Testis (tissue), 3 donors: ENCODE results near the gene OPCML. TPM values are rescaled to one million over a fixed set of nuclear protein-coding genes. Genes with fewer than 3 reads are reported as not detected.

ENCODE experiments used
- DNase-seq: peaks from one replicate; pipeline ENCODE4 v3.0.0-alpha.2; 2019
- H3K27ac ChIP-seq, 2 donors: fragments of 200-600 bp; sonication (generic); one replicate each; pipeline ENCODE4 v1.5.1; 2019
- H3K27me3 ChIP-seq: fragments of 200-600 bp; sonication (generic); one replicate; pipeline ENCODE4 v1.5.1; 2019
- H3K36me3 ChIP-seq: fragments of 200-600 bp; sonication (generic); one replicate; pipeline ENCODE4 v1.5.1; 2017; ENCODE audit warnings: low read depth; ENCODE audit errors: missing control alignments
- H3K4me1 ChIP-seq: fragments of 200-600 bp; sonication (generic); one replicate; pipeline ENCODE4 v1.5.1; 2019
- H3K4me3 ChIP-seq, 2 donors: fragments of 200-600 bp; sonication (generic); one replicate each; pipeline ENCODE4 v1.5.1; 2017 to 2019
- H3K9me3 ChIP-seq: fragments of 200-600 bp; sonication (generic); one replicate; pipeline ENCODE4 v1.5.1; 2017
- CTCF ChIP-seq, 3 experiments: fragments of 450-650 bp in 2 of 3; fragments of 200-600 bp in 1 of 3; sonication (generic) in 1 of 3; IDR thresholded peaks; one replicate each; pipeline ENCODE4 v1.5.1; 2016 to 2019; ENCODE audit warnings: antibody characterized with exemption in 3 of 3, mild to moderate bottlenecking in 2 of 3, moderate library complexity in 1 of 3
- POLR2A ChIP-seq: fragments of 450-650 bp; IDR thresholded peaks from one replicate; pipeline ENCODE4 v1.6.1; 2017; ENCODE audit warnings: antibody characterized with exemption, mild to moderate bottlenecking, moderate library complexity
- WGBS, 2 donors: methylation state at CpG; one replicate each; pipeline ENCODE4 v1.1.5; 2018; 5-methylcytosine and 5-hydroxymethylcytosine counted together
- intact Hi-C: fragments of 100-400 bp; cut with DNase I; formaldehyde crosslinking; loops from one replicate; pipeline ENCODE4 v1.15.1; 2023; ENCODE audit warnings: low total_unique reads
- polyA plus RNA-seq: library from polyadenylated mRNA; stranded (reverse); fragments of 350-450 nt; fragmentation: Illumina TruSeq; extraction: RNeasy Lipid Tissue Mini Kit (QIAGEN cat#74804); gene quantifications from one replicate; pipeline ENCODE4 v1.2.3, GENCODE V29; 2014; ENCODE audit warnings: low read depth, low replicate concordance; ENCODE audit not compliant: insufficient read depth
- total RNA-seq, 2 donors: library from RNA; depleted of rRNA; stranded (reverse); fragments of >200 nt; gene quantifications; one replicate each; pipeline ENCODE4 v1.2.3, GENCODE V29; 2016

OPCML gene
- total and polyA plus RNA-seq, 3 donors from 2014 or later = 0.16 to 2.7 (median 0.62) TPM

- 51 to 67% methylated on average over 6 of the region's 6 CpGs for WGBS, 2 donors
- intact Hi-C loops = no loop called here
- Histone ChIP-seq H3K4me3 (no peak overlapping the region), H3K9me3 (no peaks in the 10 kb centered on the region), H3K27me3 (no peaks in the 10 kb centered on the region), H3K27ac (no peak overlapping the region), H3K36me3 (no peaks in the 10 kb centered on the region), H3K4me1 (no peaks in the 10 kb centered on the region)
- DNase-seq = peak; percentile 37
- no peak for TF ChIP-seq CTCF (IDR thresholded peaks at IDR 0.05)
- TF ChIP-seq POLR2A = no peak
Measured at GRCh38 chr11:133506551-133507094, 25.7 kb downstream of the OPCML start.

GRCh38 chr11:133506023-133506422 lies 26.3 kb downstream of the OPCML start:
- no peak for TF ChIP-seq POLR2A
- TF ChIP-seq CTCF (IDR thresholded peaks at IDR 0.05) = no peak
- Histone ChIP-seq H3K36me3 (no peaks in the 10 kb centered on the region), H3K4me1 (no peaks in the 10 kb centered on the region), H3K27ac (no peak overlapping the region), H3K4me3 (no peak overlapping the region), H3K9me3 (no peaks in the 10 kb centered on the region), H3K27me3 (no peaks in the 10 kb centered on the region)
- WGBS, 2 donors = 65 to 78% methylated on average over 3 of the region's 3 CpGs
- DNase-seq = no peak
- intact Hi-C loops = no loop called here

GRCh38 chr11:133504906-133505305 lies 27.4 kb downstream of the OPCML start:
- Histone ChIP-seq H3K4me1 (no peaks in the 10 kb centered on the region), H3K36me3 (no peaks in the 10 kb centered on the region), H3K4me3 (no peak overlapping the region), H3K27me3 (no peaks in the 10 kb centered on the region), H3K9me3 (no peaks in the 10 kb centered on the region), H3K27ac (no peak overlapping the region)
- intact Hi-C loops = no loop called here
- no peak for TF ChIP-seq POLR2A
- no peak for TF ChIP-seq CTCF (IDR thresholded peaks at IDR 0.05)
- 80 to 82% methylated on average over 8 of the region's 8 CpGs for WGBS, 2 donors
- DNase-seq = no peak

- Histone ChIP-seq H3K36me3 (no peaks in the 10 kb centered on the region), H3K9me3 (no peaks in the 10 kb centered on the region), H3K27me3 (no peaks in the 10 kb centered on the region), H3K27ac (no peak overlapping the region), H3K4me1 (no peaks in the 10 kb centered on the region), H3K4me3 (no peak overlapping the region)
- TF ChIP-seq POLR2A = no peak
- TF ChIP-seq CTCF (IDR thresholded peaks at IDR 0.05) = no peak
- intact Hi-C loops = no loop called here
- DNase-seq = no peak
- 50 to 63% methylated on average over 5 of the region's 5 CpGs for WGBS, 2 donors
Measured at GRCh38 chr11:133503776-133504175, 28.5 kb downstream of the OPCML start.

- 48 to 50% methylated on average over 2 of the region's 2 CpGs for WGBS, 2 donors
Measured at GRCh38 chr11:133503236-133503635, 29.1 kb downstream of the OPCML start.

More at GRCh38 chr11:133503236-133503635, 29.1 kb downstream of the OPCML start:
- Histone ChIP-seq H3K4me3 (no peak overlapping the region), H3K9me3 (no peaks in the 10 kb centered on the region), H3K27me3 (no peaks in the 10 kb centered on the region), H3K4me1 (no peaks in the 10 kb centered on the region), H3K36me3 (no peaks in the 10 kb centered on the region), H3K27ac (no peak overlapping the region)
- no peak for DNase-seq
- intact Hi-C loops = no loop called here
- TF ChIP-seq CTCF (IDR thresholded peaks at IDR 0.05) = no peak
- no peak for TF ChIP-seq POLR2A
